IMR-90 (cell line): ENCODE measurements around the gene VWCE. TPM values are rescaled to one million over a fixed set of nuclear protein-coding genes. Genes with fewer than 3 reads are reported as not detected.

Experiments
- ATAC-seq: fragments of 200-7000 bp; cut with Tn5 transposase; 2 replicates; pipeline ENCODE4 v1.9.1; 2020; ENCODE audit warnings: low read depth, mild to moderate bottlenecking, moderate library complexity
- BruUV-seq: library from RNA; stranded (reverse); fragments of 400-500 nt; replicated peaks from 2 replicates; lab custom pipeline; 2021; lab: Mats Ljungman, UMichigan
- CTCF ChIA-PET: fragments of 300-600 bp; formaldehyde crosslinking; extraction: SDS; loops from one replicate; lab custom pipeline; 2021; ENCODE audit warnings: antibody characterized with exemption; lab: Yijun Ruan, JAX
- POLR2A ChIA-PET: fragments of 300-600 bp; sonication (Branson Sonifier 250); formaldehyde crosslinking; loops from one replicate; lab custom pipeline; 2022; ENCODE audit warnings: antibody characterized with exemption; ENCODE audit not compliant: unreplicated experiment; lab: Charles Lee
- DNase-seq: peaks from one replicate; pipeline ENCODE4 v3.0.0; 2013
- H2AFZ ChIP-seq: replicated peaks from 2 replicates; pipeline ENCODE3; 2013; ENCODE audit warnings: low read length, mild to moderate bottlenecking; ENCODE audit not compliant: poor library complexity
- H2AK5ac ChIP-seq: 2 replicates; pipeline ENCODE4 v1.6.1; 2013; ENCODE audit warnings: low read depth, low read length, inconsistent platforms
- H2AK9ac ChIP-seq: replicated peaks from 2 replicates; pipeline ENCODE3; 2013; ENCODE audit warnings: mild to moderate bottlenecking, low read depth, low read length, moderate library complexity; ENCODE audit not compliant: poor library complexity
- H2BK120ac ChIP-seq: 2 replicates; pipeline ENCODE4 v1.6.1; 2013; ENCODE audit warnings: low read depth, low read length, inconsistent platforms
- H2BK15ac ChIP-seq: 3 replicates; pipeline ENCODE4 v1.6.1; 2013; ENCODE audit warnings: low read depth, low read length, inconsistent platforms
- H2BK20ac ChIP-seq: 2 replicates; pipeline ENCODE4 v1.6.1; 2013; ENCODE audit warnings: low read depth, mild to moderate bottlenecking, inconsistent platforms, low read length, moderate library complexity
- H2BK5ac ChIP-seq: 2 replicates; pipeline ENCODE4 v1.6.1; 2013; ENCODE audit warnings: mild to moderate bottlenecking, low read depth, low read length, inconsistent platforms; ENCODE audit not compliant: poor library complexity, severe bottlenecking
- H3K14ac ChIP-seq: replicated peaks from 2 replicates; pipeline ENCODE4 v1.6.1; 2013; ENCODE audit warnings: low read depth, low read length, inconsistent platforms
- H3K18ac ChIP-seq: 2 replicates; pipeline ENCODE4 v1.6.1; 2013; ENCODE audit warnings: low read depth, low read length, control low read depth
- H3K23ac ChIP-seq: 2 replicates; pipeline ENCODE4 v1.6.1; 2013; ENCODE audit warnings: low read depth, low read length, inconsistent platforms
- H3K27ac ChIP-seq: 2 replicates; pipeline ENCODE4 v1.5.1; 2013; ENCODE audit warnings: mild to moderate bottlenecking, control low read depth, low read length; ENCODE audit not compliant: insufficient read depth
- H3K27me3 ChIP-seq: 2 replicates; pipeline ENCODE4 v1.6.1; 2013; ENCODE audit warnings: low read length; ENCODE audit not compliant: control insufficient read depth, insufficient read depth
- H3K36me3 ChIP-seq: 2 replicates; pipeline ENCODE4 v1.6.1; 2013; ENCODE audit warnings: low read length, mixed read lengths; ENCODE audit not compliant: control insufficient read depth, insufficient read depth
- H3K4ac ChIP-seq: 2 replicates; pipeline ENCODE4 v1.6.1; 2013; ENCODE audit warnings: low read depth, low read length, inconsistent platforms
- H3K4me1 ChIP-seq: 2 replicates; pipeline ENCODE4 v1.6.1; 2013; ENCODE audit warnings: low read length, mixed read lengths; ENCODE audit not compliant: control insufficient read depth, insufficient read depth
- H3K4me2 ChIP-seq: 2 replicates; pipeline ENCODE4 v1.6.1; 2013; ENCODE audit warnings: low read depth, mild to moderate bottlenecking, control low read depth, low read length, moderate library complexity
- H3K4me3 ChIP-seq: 2 replicates; pipeline ENCODE4 v1.5.1; 2013; ENCODE audit warnings: low read depth, mild to moderate bottlenecking, control low read depth, low read length, moderate library complexity; ENCODE audit not compliant: insufficient read depth
- H3K56ac ChIP-seq: 2 replicates; pipeline ENCODE4 v1.6.1; 2013; ENCODE audit warnings: low read length, inconsistent platforms; ENCODE audit not compliant: insufficient read depth; ENCODE audit errors: extremely low read depth
- H3K79me1 ChIP-seq, 2 experiments: 2 replicates each; pipeline ENCODE4 v1.6.1; 2013; ENCODE audit warnings: low read length in 2 of 2, inconsistent platforms in 1 of 2, low read depth in 1 of 2
- H3K9ac ChIP-seq: 2 replicates; pipeline ENCODE4 v1.6.1; 2013; ENCODE audit warnings: low read depth, low read length, control low read depth
- H3K9me1 ChIP-seq: 2 replicates; pipeline ENCODE4 v1.6.1; 2013; ENCODE audit warnings: low read length, inconsistent platforms; ENCODE audit not compliant: insufficient read depth
- H3K9me3 ChIP-seq: 2 replicates; pipeline ENCODE4 v1.6.1; 2013; ENCODE audit warnings: low read length; ENCODE audit not compliant: control insufficient read depth, insufficient read depth
- H4K20me1 ChIP-seq: 2 replicates; pipeline ENCODE4 v1.6.1; 2013; ENCODE audit warnings: low read length, inconsistent platforms; ENCODE audit not compliant: insufficient read depth
- H4K5ac ChIP-seq: 2 replicates; pipeline ENCODE4 v1.6.1; 2013; ENCODE audit warnings: mild to moderate bottlenecking, low read depth, low read length, control low read depth
- H4K8ac ChIP-seq, 2 experiments: 2 replicates each; pipeline ENCODE4 v1.6.1; 2013; ENCODE audit warnings: low read depth in 2 of 2, low read length in 2 of 2, control low read depth in 1 of 2, inconsistent platforms in 1 of 2
- H4K91ac ChIP-seq: 2 replicates; pipeline ENCODE4 v1.6.1; 2013; ENCODE audit warnings: low read depth, low read length, inconsistent platforms; ENCODE audit not compliant: insufficient read depth
- BHLHE40 ChIP-seq: fragments of 150-350 bp; IDR thresholded peaks from 2 replicates; pipeline ENCODE4 v1.6.1; 2016; ENCODE audit warnings: mild to moderate bottlenecking, low read depth, low read length
- CEBPB ChIP-seq: IDR thresholded peaks from 2 replicates; pipeline ENCODE4 v1.6.1; 2012; ENCODE audit warnings: low read depth, low read length, improper control_type of control experiment
- CHD1 ChIP-seq: IDR thresholded peaks from 2 replicates; pipeline ENCODE4 v1.6.1; 2012; ENCODE audit warnings: low read depth, low read length, improper control_type of control experiment
- FOS ChIP-seq: fragments of 150-350 bp; IDR thresholded peaks from 2 replicates; pipeline ENCODE4 v1.6.1; 2016; ENCODE audit warnings: low read depth, low read length
- MAFK ChIP-seq: IDR thresholded peaks from 2 replicates; pipeline ENCODE4 v1.6.1; 2012; ENCODE audit warnings: low read depth, low read length, improper control_type of control experiment
- MAZ ChIP-seq: IDR thresholded peaks from 2 replicates; pipeline ENCODE4 v1.6.1; 2012; ENCODE audit warnings: low read depth, mild to moderate bottlenecking, low read length, improper control_type of control experiment, moderate library complexity, borderline replicate concordance
- MXI1 ChIP-seq: IDR thresholded peaks from 2 replicates; pipeline ENCODE4 v1.6.1; 2012; ENCODE audit warnings: low read depth, mild to moderate bottlenecking, low read length, moderate library complexity, borderline replicate concordance
- NFE2L2 ChIP-seq: fragments of 150-350 bp; IDR thresholded peaks from 2 replicates; pipeline ENCODE4 v1.6.1; 2016; ENCODE audit warnings: low read depth, mild to moderate bottlenecking, low read length
- POLR2A ChIP-seq: IDR thresholded peaks from 2 replicates; pipeline ENCODE4 v1.6.1; 2012; ENCODE audit warnings: mild to moderate bottlenecking, low read depth, low read length
- RAD21 ChIP-seq: IDR thresholded peaks from 2 replicates; pipeline ENCODE4 v1.6.1; 2012; ENCODE audit warnings: low read length, improper control_type of control experiment
- RCOR1 ChIP-seq: IDR thresholded peaks from 2 replicates; pipeline ENCODE4 v1.6.1; 2012; ENCODE audit warnings: mild to moderate bottlenecking, low read length, improper control_type of control experiment; ENCODE audit not compliant: insufficient replicate concordance
- RFX5 ChIP-seq: IDR thresholded peaks from 2 replicates; pipeline ENCODE4 v1.8.0; 2012; ENCODE audit warnings: low read depth, mild to moderate bottlenecking, low read length, moderate library complexity
- SMC3 ChIP-seq: fragments of 150-350 bp; IDR thresholded peaks from 2 replicates; pipeline ENCODE4 v1.6.1; 2016; ENCODE audit warnings: low read depth, mild to moderate bottlenecking, antibody characterized with exemption, low read length, moderate library complexity
- WGBS, 2 experiments: methylation state at CpG; one replicate each; pipeline versions ENCODE4 v1.1.5 to v1.1.7; 2013; ENCODE audit warnings: missing lambda C conversion rate in 2 of 2; ENCODE audit not compliant: insufficient read length in 1 of 2; ENCODE audit errors: extremely low coverage in 2 of 2; 5-methylcytosine and 5-hydroxymethylcytosine counted together
- dilution Hi-C: fragments of 300-500 bp; cut with HindIII; formaldehyde crosslinking; loops from one replicate; pipeline ENCODE4 v1.14.3; 2018; ENCODE audit warnings: low sequenced_read_pairs; ENCODE audit not compliant: unreplicated experiment
- in situ Hi-C: fragments of 300-500 bp; cut with MboI; formaldehyde crosslinking; loops from 3 replicates; pipeline ENCODE4 v1.14.3; 2019; ENCODE audit warnings: low sequenced_read_pairs, inconsistent platforms, mixed read lengths
- intact Hi-C: fragments of 100-400 bp; cut with micrococcal nuclease; formaldehyde crosslinking; loops from 2 replicates; pipeline ENCODE4 v1.10.0; 2022
- polyA plus RNA-seq, 3 experiments: library from polyadenylated mRNA; depleted of rRNA; stranded (reverse); fragments of >200 nt; gene quantifications; 2 replicates each; pipeline ENCODE4 v1.2.3, GENCODE V29; 2012; ENCODE audit warnings: low replicate concordance in 1 of 3
- total RNA-seq: library from RNA; depleted of rRNA; stranded (reverse); fragments of >200 nt; gene quantifications from 2 replicates; pipeline ENCODE4 v1.2.3, GENCODE V29; 2012
- TF ChIP-seq, protein P1 (sequence below): fragments of 150-350 bp; IDR thresholded peaks from 2 replicates; pipeline ENCODE4 v1.6.1; 2017; ENCODE audit warnings: mild to moderate bottlenecking, antibody characterized with exemption, low read length, low read depth
- TF ChIP-seq, protein P2 (sequence below): conservative IDR thresholded peaks from 2 replicates; pipeline ENCODE4 v1.5.1; 2012; ENCODE audit warnings: mild to moderate bottlenecking, low read depth, low read length, improper control_type of control experiment
- TF ChIP-seq, protein P3 (sequence below): fragments of 150-350 bp; IDR thresholded peaks from 2 replicates; pipeline ENCODE4 v1.6.1; 2016; ENCODE audit warnings: low read depth, mild to moderate bottlenecking, low read length, moderate library complexity, borderline replicate concordance

VWCE gene
- total and polyA plus RNA-seq, 2 of the 4 experiments (the other 2 are of a cell fraction) = under 0.01 to 1.1 TPM

DNA sequence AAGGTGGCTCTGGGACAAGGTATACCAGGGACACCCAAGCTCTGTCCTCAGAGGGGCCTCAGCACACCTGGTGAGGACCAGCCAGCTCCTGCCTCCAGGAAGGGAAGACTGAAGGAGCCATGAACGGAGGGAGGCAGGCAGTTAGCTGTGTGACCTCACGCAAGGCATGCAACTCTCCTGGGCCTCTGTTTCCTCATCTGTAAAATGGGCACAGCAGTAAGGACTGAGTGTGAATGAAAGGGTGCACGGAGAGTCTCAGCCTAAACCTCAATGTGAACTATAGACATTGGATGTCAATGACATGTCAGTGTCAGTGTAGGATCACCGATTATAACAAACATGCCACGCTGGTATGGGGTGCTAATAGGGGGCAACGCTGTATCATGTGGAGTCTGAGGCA lies 35.8 kb downstream of the VWCE start:
- Histone ChIP-seq H3K4ac (no peak overlapping the region), H4K20me1 (no peaks in the 10 kb centered on the region), H2BK20ac (no peak overlapping the region), H3K14ac (no peak overlapping the region), H3K23ac (no peak overlapping the region), H2BK5ac (no peak overlapping the region), H4K91ac (no peak overlapping the region), H2AFZ (no peak overlapping the region), H3K9me1 (no peaks in the 10 kb centered on the region), H4K5ac (no peak overlapping the region), H3K18ac (no peak overlapping the region), H3K4me3 (no peak overlapping the region), H3K27ac (no peak overlapping the region), H3K4me1 (no peaks in the 10 kb centered on the region), H3K36me3 (no peaks in the 10 kb centered on the region), H2BK120ac (no peak overlapping the region), H2AK9ac (peak overlapping the region; percentile 42), H3K79me1 (no peaks in the 10 kb centered on the region), H2AK5ac (no peak overlapping the region), H3K9ac (no peak overlapping the region), H3K27me3 (no peaks in the 10 kb centered on the region), H3K9me3 (no peaks in the 10 kb centered on the region), H3K4me2 (no peak overlapping the region), H4K8ac (no peak overlapping the region), H2BK15ac (no peak overlapping the region), H3K56ac (no peak overlapping the region)
- no TSS peak for BruUV-seq
- DNase-seq = no peak
- WGBS, 2 experiments = 80% methylated on average over 2 of the region's 6 CpGs; no CpG with 5 or more reads in 1 of the 2 experiments
- ATAC-seq = no peak
- ChIA-PET CTCF (no interaction called here), POLR2A (no interaction called here)
- in situ Hi-C loops = loop anchor here (5.0 kb wide), 1 partner anchor 67 kb away; no protein-coding TSS in a partner anchor
- dilution Hi-C loops = no loop called here
- intact Hi-C loops = no loop called here
- no peak for TF ChIP-seq POLR2A
- no peak for TF ChIP-seq CHD1
- no peak for TF ChIP-seq MAZ
- TF ChIP-seq, protein P1, sequence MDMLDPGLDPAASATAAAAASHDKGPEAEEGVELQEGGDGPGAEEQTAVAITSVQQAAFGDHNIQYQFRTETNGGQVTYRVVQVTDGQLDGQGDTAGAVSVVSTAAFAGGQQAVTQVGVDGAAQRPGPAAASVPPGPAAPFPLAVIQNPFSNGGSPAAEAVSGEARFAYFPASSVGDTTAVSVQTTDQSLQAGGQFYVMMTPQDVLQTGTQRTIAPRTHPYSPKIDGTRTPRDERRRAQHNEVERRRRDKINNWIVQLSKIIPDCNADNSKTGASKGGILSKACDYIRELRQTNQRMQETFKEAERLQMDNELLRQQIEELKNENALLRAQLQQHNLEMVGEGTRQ = no peak
- no peak for TF ChIP-seq SMC3
- no peak for TF ChIP-seq MAFK
- TF ChIP-seq, protein P2, sequence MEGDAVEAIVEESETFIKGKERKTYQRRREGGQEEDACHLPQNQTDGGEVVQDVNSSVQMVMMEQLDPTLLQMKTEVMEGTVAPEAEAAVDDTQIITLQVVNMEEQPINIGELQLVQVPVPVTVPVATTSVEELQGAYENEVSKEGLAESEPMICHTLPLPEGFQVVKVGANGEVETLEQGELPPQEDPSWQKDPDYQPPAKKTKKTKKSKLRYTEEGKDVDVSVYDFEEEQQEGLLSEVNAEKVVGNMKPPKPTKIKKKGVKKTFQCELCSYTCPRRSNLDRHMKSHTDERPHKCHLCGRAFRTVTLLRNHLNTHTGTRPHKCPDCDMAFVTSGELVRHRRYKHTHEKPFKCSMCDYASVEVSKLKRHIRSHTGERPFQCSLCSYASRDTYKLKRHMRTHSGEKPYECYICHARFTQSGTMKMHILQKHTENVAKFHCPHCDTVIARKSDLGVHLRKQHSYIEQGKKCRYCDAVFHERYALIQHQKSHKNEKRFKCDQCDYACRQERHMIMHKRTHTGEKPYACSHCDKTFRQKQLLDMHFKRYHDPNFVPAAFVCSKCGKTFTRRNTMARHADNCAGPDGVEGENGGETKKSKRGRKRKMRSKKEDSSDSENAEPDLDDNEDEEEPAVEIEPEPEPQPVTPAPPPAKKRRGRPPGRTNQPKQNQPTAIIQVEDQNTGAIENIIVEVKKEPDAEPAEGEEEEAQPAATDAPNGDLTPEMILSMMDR = no peak
- no peak for TF ChIP-seq RCOR1
- no peak for TF ChIP-seq CEBPB
- TF ChIP-seq, protein P3, sequence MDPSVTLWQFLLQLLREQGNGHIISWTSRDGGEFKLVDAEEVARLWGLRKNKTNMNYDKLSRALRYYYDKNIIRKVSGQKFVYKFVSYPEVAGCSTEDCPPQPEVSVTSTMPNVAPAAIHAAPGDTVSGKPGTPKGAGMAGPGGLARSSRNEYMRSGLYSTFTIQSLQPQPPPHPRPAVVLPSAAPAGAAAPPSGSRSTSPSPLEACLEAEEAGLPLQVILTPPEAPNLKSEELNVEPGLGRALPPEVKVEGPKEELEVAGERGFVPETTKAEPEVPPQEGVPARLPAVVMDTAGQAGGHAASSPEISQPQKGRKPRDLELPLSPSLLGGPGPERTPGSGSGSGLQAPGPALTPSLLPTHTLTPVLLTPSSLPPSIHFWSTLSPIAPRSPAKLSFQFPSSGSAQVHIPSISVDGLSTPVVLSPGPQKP = no peak
- TF ChIP-seq MXI1 = no peak
- TF ChIP-seq BHLHE40 = no peak
- no peak for TF ChIP-seq RFX5
- TF ChIP-seq RAD21 = no peak
- no peak for TF ChIP-seq FOS
- no peak for TF ChIP-seq NFE2L2
